ENCODE results near the gene CASD1. TPM values are rescaled to one million over a fixed set of nuclear protein-coding genes. Genes with fewer than 3 reads are reported as not detected.

Gene CASD1
- total RNA-seq, 2 donors from 2014 or later = 40.4 to 68.8 TPM

DNA sequence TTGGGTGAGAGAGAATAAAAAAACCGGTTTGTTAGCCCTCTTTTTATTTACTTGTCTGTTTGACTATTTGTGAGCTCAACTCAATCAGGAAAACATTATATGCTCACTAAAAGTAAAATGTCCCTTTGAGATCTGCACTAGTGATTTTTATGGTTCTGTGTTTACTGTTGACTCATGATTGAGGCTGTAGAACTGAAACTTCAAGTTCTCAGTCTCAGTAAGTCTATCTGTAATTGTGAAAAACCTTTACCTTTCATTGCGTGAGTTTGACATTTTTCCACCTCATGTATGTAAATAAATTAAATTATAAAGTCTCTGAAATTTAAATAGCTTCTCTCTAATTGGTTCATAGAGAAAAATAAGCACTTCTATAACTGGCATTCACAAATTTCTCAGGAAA, 17.0 kb upstream of the CASD1 start:
- H3K9ac ChIP-seq (ENCODE audit: extremely low read depth, low read length, poor library complexity, severe bottlenecking) = no peak overlapping the region
- H3K27ac Mint-ChIP-seq = no peak overlapping the region
- no peak overlapping the region for H3K27ac ChIP-seq (ENCODE audit: low read depth, low read length)
- no peaks in the 10 kb centered on the region for H3K4me1 ChIP-seq (ENCODE audit: control insufficient read depth, insufficient read depth, low read length)
- H3K4me3 Mint-ChIP-seq = no peak overlapping the region
- no peaks in the 10 kb centered on the region for H3K36me3 ChIP-seq (ENCODE audit: control insufficient read depth, insufficient read depth, low read length)
- 87% methylated on average over 2 of the region's 2 CpGs; no CpG with 5 or more reads in 1 of the 2 experiments for WGBS, 2 experiments (ENCODE audit: insufficient coverage in 1 of 2, insufficient read length in 1 of 2)
- peaks cover 14% of the 10 kb centered on the region for H3K9me3 Mint-ChIP-seq
- TF ChIP-seq, protein P1, sequence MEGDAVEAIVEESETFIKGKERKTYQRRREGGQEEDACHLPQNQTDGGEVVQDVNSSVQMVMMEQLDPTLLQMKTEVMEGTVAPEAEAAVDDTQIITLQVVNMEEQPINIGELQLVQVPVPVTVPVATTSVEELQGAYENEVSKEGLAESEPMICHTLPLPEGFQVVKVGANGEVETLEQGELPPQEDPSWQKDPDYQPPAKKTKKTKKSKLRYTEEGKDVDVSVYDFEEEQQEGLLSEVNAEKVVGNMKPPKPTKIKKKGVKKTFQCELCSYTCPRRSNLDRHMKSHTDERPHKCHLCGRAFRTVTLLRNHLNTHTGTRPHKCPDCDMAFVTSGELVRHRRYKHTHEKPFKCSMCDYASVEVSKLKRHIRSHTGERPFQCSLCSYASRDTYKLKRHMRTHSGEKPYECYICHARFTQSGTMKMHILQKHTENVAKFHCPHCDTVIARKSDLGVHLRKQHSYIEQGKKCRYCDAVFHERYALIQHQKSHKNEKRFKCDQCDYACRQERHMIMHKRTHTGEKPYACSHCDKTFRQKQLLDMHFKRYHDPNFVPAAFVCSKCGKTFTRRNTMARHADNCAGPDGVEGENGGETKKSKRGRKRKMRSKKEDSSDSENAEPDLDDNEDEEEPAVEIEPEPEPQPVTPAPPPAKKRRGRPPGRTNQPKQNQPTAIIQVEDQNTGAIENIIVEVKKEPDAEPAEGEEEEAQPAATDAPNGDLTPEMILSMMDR (conservative IDR thresholded peaks at IDR 0.05) = no peak
- H3K4me1 Mint-ChIP-seq = no peaks in the 10 kb centered on the region
- H3K27me3 Mint-ChIP-seq (ENCODE audit: insufficient read depth) = no peaks in the 10 kb centered on the region
- H3K4me3 ChIP-seq (ENCODE audit: low read length) = no peak overlapping the region
- no peak for DNase-seq
- H3K27me3 ChIP-seq (ENCODE audit: control insufficient read depth, insufficient read depth, low read length, poor library complexity, severe bottlenecking) = no peaks in the 10 kb centered on the region
- H3K9me3 ChIP-seq (ENCODE audit: control insufficient read depth, low read length) = peaks cover 8% of the 10 kb centered on the region
- no peaks in the 10 kb centered on the region for H3K36me3 Mint-ChIP-seq (ENCODE audit: low read depth)

DNA sequence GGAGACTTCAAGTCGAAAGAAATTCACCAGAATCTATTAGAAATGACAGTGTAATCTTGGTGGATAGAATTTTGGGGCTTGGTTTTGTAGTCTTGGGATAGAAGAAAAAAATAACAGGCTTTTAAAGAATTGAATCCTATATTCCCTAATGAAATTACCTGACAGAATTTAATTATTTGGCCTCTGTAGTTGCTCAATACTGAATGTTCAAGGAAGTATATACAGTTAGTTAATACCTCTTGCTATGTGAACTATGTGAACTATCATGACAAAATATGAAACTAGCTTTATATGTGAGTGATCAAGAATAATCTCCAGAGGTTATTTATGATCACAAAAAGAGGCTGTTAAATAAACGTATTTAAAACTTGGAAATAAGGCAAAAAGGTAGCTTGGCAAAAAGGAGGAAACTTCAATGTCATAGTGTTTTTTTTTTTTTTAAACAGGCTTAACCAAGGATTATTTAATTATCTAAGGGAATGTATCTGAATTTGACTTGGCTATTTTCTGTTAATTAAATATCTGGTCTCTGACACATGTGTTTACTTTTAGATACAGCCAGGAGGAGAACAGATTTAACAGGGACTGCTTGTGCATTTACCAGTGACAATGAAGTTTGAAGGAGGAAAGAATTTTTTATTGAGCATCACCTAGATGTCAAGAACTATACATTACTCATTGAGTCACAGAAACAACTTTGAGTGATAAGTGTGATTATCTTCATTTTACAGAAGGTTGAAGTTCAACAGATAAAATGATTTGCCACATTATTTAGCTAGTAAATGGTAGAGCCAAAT, 11.5 kb upstream of the CASD1 start:
- no peak for DNase-seq
- no peak overlapping the region for H3K4me3 Mint-ChIP-seq
- WGBS, 2 experiments (ENCODE audit: insufficient coverage in 1 of 2, insufficient read length in 1 of 2) = 87 to 94% methylated on average over 2 of the region's 2 CpGs
- Histone ChIP-seq H3K27me3 (ENCODE audit: control insufficient read depth, insufficient read depth, low read length, poor library complexity, severe bottlenecking) (no peaks in the 10 kb centered on the region), H3K36me3 (ENCODE audit: control insufficient read depth, insufficient read depth, low read length) (no peaks in the 10 kb centered on the region), H3K9ac (ENCODE audit: extremely low read depth, low read length, poor library complexity, severe bottlenecking) (no peak overlapping the region), H3K4me1 (ENCODE audit: control insufficient read depth, insufficient read depth, low read length) (no peaks in the 10 kb centered on the region), H3K4me3 (ENCODE audit: low read length) (no peak overlapping the region), H3K9me3 (ENCODE audit: control insufficient read depth, low read length) (peaks cover 9% of the 10 kb centered on the region), H3K27ac (ENCODE audit: low read depth, low read length) (no peak overlapping the region)
- TF ChIP-seq, protein P1 (conservative IDR thresholded peaks at IDR 0.05) = no peak
- H3K27ac Mint-ChIP-seq = no peak overlapping the region
- H3K36me3 Mint-ChIP-seq (ENCODE audit: low read depth) = no peaks in the 10 kb centered on the region
- H3K27me3 Mint-ChIP-seq (ENCODE audit: insufficient read depth) = no peaks in the 10 kb centered on the region
- peaks cover 12% of the 10 kb centered on the region for H3K9me3 Mint-ChIP-seq
- peaks cover 10% of the 10 kb centered on the region for H3K4me1 Mint-ChIP-seq

DNA sequence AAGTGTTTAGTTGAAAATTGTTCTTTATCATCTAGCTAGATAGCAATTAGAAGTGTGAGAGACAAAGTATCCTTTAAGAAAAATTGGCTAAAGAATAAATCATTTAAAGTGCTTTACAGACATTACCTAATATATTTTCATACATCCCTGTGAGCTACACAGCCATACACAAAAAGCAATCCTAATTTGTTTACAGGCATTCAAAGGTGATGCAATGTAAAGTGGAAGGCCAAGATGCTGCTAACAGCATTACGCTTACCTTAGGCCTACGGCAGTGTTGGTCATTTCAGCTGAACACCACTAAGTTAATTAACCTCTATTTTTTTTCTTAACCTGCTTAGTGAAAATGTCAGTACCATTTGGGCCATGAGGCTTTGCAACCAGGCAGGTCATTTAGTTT, 10.7 kb upstream of the CASD1 start:
- 92 to 95% methylated on average over 2 of the region's 2 CpGs for WGBS, 2 experiments (ENCODE audit: insufficient coverage in 1 of 2, insufficient read length in 1 of 2)

More for the DNA sequence above, 10.7 kb upstream of the CASD1 start:
- Mint-ChIP-seq H3K36me3 (ENCODE audit: low read depth) (no peaks in the 10 kb centered on the region), H3K27me3 (ENCODE audit: insufficient read depth) (no peaks in the 10 kb centered on the region), H3K9me3 (peaks cover 12% of the 10 kb centered on the region), H3K4me1 (peaks cover 10% of the 10 kb centered on the region), H3K4me3 (no peak overlapping the region), H3K27ac (no peak overlapping the region)
- Histone ChIP-seq H3K36me3 (ENCODE audit: control insufficient read depth, insufficient read depth, low read length) (no peaks in the 10 kb centered on the region), H3K9ac (ENCODE audit: extremely low read depth, low read length, poor library complexity, severe bottlenecking) (no peak overlapping the region), H3K9me3 (ENCODE audit: control insufficient read depth, low read length) (peaks cover 9% of the 10 kb centered on the region), H3K27me3 (ENCODE audit: control insufficient read depth, insufficient read depth, low read length, poor library complexity, severe bottlenecking) (no peaks in the 10 kb centered on the region), H3K4me3 (ENCODE audit: low read length) (no peak overlapping the region), H3K27ac (ENCODE audit: low read depth, low read length) (no peak overlapping the region), H3K4me1 (ENCODE audit: control insufficient read depth, insufficient read depth, low read length) (no peaks in the 10 kb centered on the region)
- TF ChIP-seq, protein P1 (conservative IDR thresholded peaks at IDR 0.05) = no peak
- no peak for DNase-seq
